Caco-2 (cell line): ENCODE data around the gene GALNT15. TPM values are rescaled to one million over a fixed set of nuclear protein-coding genes. Genes with fewer than 3 reads are reported as not detected.

ENCODE experiments used
- BruUV-seq: library from RNA; stranded (reverse); fragments of 400-500 nt; replicated peaks from 2 replicates; lab custom pipeline; 2021; lab: Mats Ljungman, UMichigan
- CTCF ChIA-PET: fragments of 300-600 bp; sonication (Branson Sonifier 250); formaldehyde crosslinking; loops from one replicate; lab custom pipeline; 2022; ENCODE audit warnings: antibody characterized with exemption; lab: Charles Lee
- POLR2A ChIA-PET: fragments of 300-600 bp; sonication (Branson Sonifier 250); formaldehyde crosslinking; loops from one replicate; lab custom pipeline; 2022; ENCODE audit warnings: antibody characterized with exemption; lab: Charles Lee
- DNase-seq, 2 experiments: peaks; one replicate each; pipeline versions ENCODE4 v3.0.0 to v3.0.0-alpha.2; 2020 to 2022
- H3K27me3 ChIP-seq: replicated peaks from 2 replicates; pipeline ENCODE4 v1.6.0; 2011; ENCODE audit warnings: low read length; ENCODE audit not compliant: control insufficient read depth, insufficient read depth
- H3K36me3 ChIP-seq: 2 replicates; pipeline ENCODE4 v1.5.1; 2011; ENCODE audit warnings: low read length; ENCODE audit not compliant: control insufficient read depth, insufficient read depth
- H3K4me1 ChIP-seq: fragments of 250-450 bp; sonication (Bioruptor Pico); 2 replicates; pipeline ENCODE4 v1.5.1; 2020; ENCODE audit warnings: mild to moderate bottlenecking
- H3K4me3 ChIP-seq: 2 replicates; pipeline ENCODE4 v1.5.1; 2011; ENCODE audit warnings: low read depth, mild to moderate bottlenecking, control low read depth, low read length
- H3K9me3 ChIP-seq: fragments of 250-450 bp; sonication (Bioruptor Pico); 2 replicates; pipeline ENCODE4 v1.5.1; 2020; ENCODE audit warnings: mild to moderate bottlenecking, moderate library complexity
- H3K27ac Mint-ChIP-seq: one replicate; pipeline ENCODE4 v1.8.0; 2022; ENCODE audit warnings: mixed read lengths; ENCODE audit not compliant: unreplicated experiment
- H3K27me3 Mint-ChIP-seq: one replicate; pipeline ENCODE4 v1.8.0; 2022; ENCODE audit warnings: mixed read lengths; ENCODE audit not compliant: insufficient read depth, unreplicated experiment
- H3K36me3 Mint-ChIP-seq: one replicate; pipeline ENCODE4 v1.8.0; 2022; ENCODE audit warnings: mild to moderate bottlenecking, mixed read lengths; ENCODE audit not compliant: insufficient read depth, unreplicated experiment
- H3K4me1 Mint-ChIP-seq: one replicate; pipeline ENCODE4 v1.8.0; 2022; ENCODE audit warnings: low read depth, mixed read lengths; ENCODE audit not compliant: unreplicated experiment
- H3K4me3 Mint-ChIP-seq: one replicate; pipeline ENCODE4 v1.8.0; 2022; ENCODE audit warnings: mild to moderate bottlenecking, moderate library complexity, mixed read lengths; ENCODE audit not compliant: unreplicated experiment
- H3K9me3 Mint-ChIP-seq: one replicate; pipeline ENCODE4 v1.8.0; 2022; ENCODE audit warnings: mixed read lengths; ENCODE audit not compliant: unreplicated experiment
- CTCF ChIP-seq, 2 experiments: fragments of 200-600 bp in 1 of 2; IDR thresholded peaks; 1 replicate in 1 of 2; 2 replicates in 1 of 2; pipeline versions ENCODE4 v1.5.1 to v1.8.0; 2011 to 2022; ENCODE audit warnings: antibody characterized with exemption in 1 of 2, control low read depth in 1 of 2, inconsistent platforms in 1 of 2, low read depth in 1 of 2, low read length in 1 of 2, mild to moderate bottlenecking in 1 of 2, moderate library complexity in 1 of 2; ENCODE audit not compliant: insufficient read depth in 1 of 2, severe bottlenecking in 1 of 2, unreplicated experiment in 1 of 2
- intact Hi-C: fragments of 100-400 bp; cut with micrococcal nuclease; formaldehyde crosslinking; loops from one replicate; pipeline ENCODE4 v1.10.0; 2022; ENCODE audit not compliant: unreplicated experiment
- total RNA-seq: library from RNA; stranded (reverse); gene quantifications from 2 replicates; pipeline ENCODE4 v1.2.3, GENCODE V29; 2022

The GALNT15 gene
- total RNA-seq, 1 experiment from 2014 or later = not detected

- no peak for TF ChIP-seq CTCF (IDR thresholded peaks at IDR 0.05; ENCODE audit: insufficient read depth in 1 of 2, low read depth in 1 of 2, low read length in 1 of 2, severe bottlenecking in 1 of 2, unreplicated experiment in 1 of 2)
- POLR2A ChIA-PET = no interaction called here
- intact Hi-C loops = loop anchor here (10.0 kb wide), 1 partner anchor 367 kb away; no protein-coding TSS in a partner anchor
- Mint-ChIP-seq H3K36me3 (no peaks in the 10 kb centered on the region), H3K4me1 (no peaks in the 10 kb centered on the region), H3K27me3 (peaks cover 11% of the 10 kb centered on the region), H3K9me3 (no peaks in the 10 kb centered on the region), H3K27ac (no peak overlapping the region), H3K4me3 (no peak overlapping the region)
- Histone ChIP-seq H3K9me3 (no peaks in the 10 kb centered on the region), H3K27me3 (no peaks in the 10 kb centered on the region; the same call in 1 of the 2 replicates), H3K4me3 (no peak overlapping the region), H3K36me3 (no peaks in the 10 kb centered on the region), H3K4me1 (no peaks in the 10 kb centered on the region)
- no TSS peak for BruUV-seq
- CTCF ChIA-PET = no interaction called here
- no peak for DNase-seq
Observed at GRCh38 chr3:16188071-16188470, 13.6 kb downstream of the GALNT15 start.

- Mint-ChIP-seq H3K27ac (no peak overlapping the region), H3K27me3 (peaks cover 11% of the 10 kb centered on the region), H3K4me1 (no peaks in the 10 kb centered on the region), H3K36me3 (no peaks in the 10 kb centered on the region), H3K4me3 (no peak overlapping the region), H3K9me3 (no peaks in the 10 kb centered on the region)
- ChIA-PET POLR2A (no interaction called here), CTCF (interaction anchor here (1.3 kb wide), 1 partner anchor 11 kb away, joined by 3 read pairs; no protein-coding TSS in a partner anchor)
- H3K9me3 ChIP-seq = no peaks in the 10 kb centered on the region
- H3K27me3 ChIP-seq = no peaks in the 10 kb centered on the region; the same call in 1 of the 2 replicates
- no TSS peak for BruUV-seq
- intact Hi-C loops = loop anchor here (10.0 kb wide), 1 partner anchor 366 kb away; no protein-coding TSS in a partner anchor
- no peaks in the 10 kb centered on the region for H3K36me3 ChIP-seq
- TF ChIP-seq CTCF (IDR thresholded peaks at IDR 0.05; ENCODE audit: insufficient read depth in 1 of 2, low read depth in 1 of 2, low read length in 1 of 2, severe bottlenecking in 1 of 2, unreplicated experiment in 1 of 2) = no peak
- DNase-seq = no peak
- no peak overlapping the region for H3K4me3 ChIP-seq
- H3K4me1 ChIP-seq = no peaks in the 10 kb centered on the region
Observed at GRCh38 chr3:16189201-16189600, 14.7 kb downstream of the GALNT15 start.

GRCh38 chr3:16190704-16191103 is 16.2 kb downstream of the GALNT15 start:
- BruUV-seq = no TSS peak
- Mint-ChIP-seq H3K4me1 (no peaks in the 10 kb centered on the region), H3K36me3 (no peaks in the 10 kb centered on the region), H3K4me3 (no peak overlapping the region), H3K9me3 (no peaks in the 10 kb centered on the region), H3K27me3 (peaks cover 7% of the 10 kb centered on the region), H3K27ac (no peak overlapping the region)
- Histone ChIP-seq H3K36me3 (no peaks in the 10 kb centered on the region), H3K9me3 (no peaks in the 10 kb centered on the region), H3K4me3 (no peak overlapping the region), H3K27me3 (no peaks in the 10 kb centered on the region; the same call in 1 of the 2 replicates), H3K4me1 (no peaks in the 10 kb centered on the region)
- intact Hi-C loops = no loop called here
- CTCF ChIA-PET = interaction anchor here (0.7 kb wide), 1 partner anchor 730 kb away, joined by 3 read pairs; no protein-coding TSS in a partner anchor
- no peak for TF ChIP-seq CTCF (IDR thresholded peaks at IDR 0.05; ENCODE audit: insufficient read depth in 1 of 2, low read depth in 1 of 2, low read length in 1 of 2, severe bottlenecking in 1 of 2, unreplicated experiment in 1 of 2)
- DNase-seq = no peak
- POLR2A ChIA-PET = interaction anchor here (0.7 kb wide), 1 partner anchor 194 kb away, joined by 4 read pairs; no protein-coding TSS in a partner anchor
